Dermis blood vessel endothelial cell (primary cell): ENCODE measurements around the gene NR3C1. TPM values are rescaled to one million over a fixed set of nuclear protein-coding genes. Genes with fewer than 3 reads are reported as not detected.

ENCODE experiments used
- DNase-seq: peaks from one replicate; pipeline ENCODE4 v3.0.0; 2010
- total RNA-seq: library from RNA; depleted of rRNA; stranded (reverse); fragments of >200 nt; gene quantifications from 2 replicates; pipeline ENCODE4 v1.2.3, GENCODE V29; 2014

NR3C1 gene
- total RNA-seq: 19.7 and 21.4 TPM in 2 replicates

DNA sequence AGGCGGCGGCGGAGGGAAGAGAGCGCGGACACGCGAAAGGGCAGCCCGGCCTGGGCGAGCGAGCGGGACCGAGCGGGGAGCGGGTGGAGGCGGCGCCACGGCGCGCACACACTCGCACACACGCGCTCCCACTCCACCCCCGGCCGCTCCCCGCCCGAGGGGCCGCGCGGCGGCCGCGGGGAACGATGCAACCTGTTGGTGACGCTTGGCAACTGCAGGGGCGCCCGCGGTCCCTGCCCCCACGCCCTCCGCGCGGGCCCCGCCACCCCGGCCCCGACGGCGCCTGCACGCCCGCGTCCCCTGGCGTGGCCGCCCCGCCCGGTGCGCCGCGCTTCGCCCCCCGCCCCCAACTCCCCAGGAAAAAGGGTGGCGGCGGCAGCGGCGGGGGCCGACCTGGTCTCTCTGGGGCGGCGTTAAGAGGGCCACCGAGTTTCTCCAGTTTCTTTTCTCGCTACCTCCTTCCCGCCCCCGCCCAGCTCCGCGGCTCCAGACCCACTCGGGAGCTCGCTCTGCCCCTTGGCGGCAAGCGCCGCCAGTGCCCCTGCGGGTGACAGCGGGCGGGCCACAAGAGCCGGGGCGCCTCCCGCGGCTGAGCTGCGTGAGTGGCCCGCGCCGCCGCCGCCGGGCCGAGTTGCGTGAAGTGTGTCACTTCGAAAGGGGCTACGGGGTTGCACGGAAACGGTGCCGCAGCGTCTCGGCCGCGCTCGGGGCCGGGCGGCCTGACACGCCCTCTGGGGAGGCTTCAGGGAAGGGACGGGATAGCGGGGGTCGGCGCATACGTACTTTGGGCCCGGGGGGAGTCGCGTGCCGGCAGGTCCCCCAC, at the start of gene NR3C1:
NR3C1 (minus strand) TSS at position 94 of the 823 bp plus-strand sequence. CDS start 2,847 bp downstream, outside the sequence.
- DNase-seq: peak; percentile 91

DNA sequence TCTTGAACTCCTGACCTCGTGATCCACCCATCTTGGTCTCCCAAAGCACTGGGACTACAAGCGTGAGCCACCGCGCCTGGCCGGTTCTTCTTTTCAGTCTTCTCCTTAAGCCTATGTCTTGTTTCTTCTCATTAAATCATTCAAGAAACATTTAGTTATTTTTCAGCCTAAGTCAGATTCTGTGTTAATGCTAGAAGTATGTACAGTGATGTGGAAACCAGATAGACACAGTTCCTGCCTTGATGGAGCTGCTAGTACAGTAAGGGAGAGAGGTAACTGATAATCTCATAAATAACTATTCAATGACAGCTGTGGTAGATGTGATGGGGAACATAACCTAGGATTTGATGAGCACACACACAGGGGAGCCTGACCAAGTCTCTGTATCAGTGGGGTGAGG, 46.3 kb upstream of the NR3C1 start:
- no peak for DNase-seq

DNA sequence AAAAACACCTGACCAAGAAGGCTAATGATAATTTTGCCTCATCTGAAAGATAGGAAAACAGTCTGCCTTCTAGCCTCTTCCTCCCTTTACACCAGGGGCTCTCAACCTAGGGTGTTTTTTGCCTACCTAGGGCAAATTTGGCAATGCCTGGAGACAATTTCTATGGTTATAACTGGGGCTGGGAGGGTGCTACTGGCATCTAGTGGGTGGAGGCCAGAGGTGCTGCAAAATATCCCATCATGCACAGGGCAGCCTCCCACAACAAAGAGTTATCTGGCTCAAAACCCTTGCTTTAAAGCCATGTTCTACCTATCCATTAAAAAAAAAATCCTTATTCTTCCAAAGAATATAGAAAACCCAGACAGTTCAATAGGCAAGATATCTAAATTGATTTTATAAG, 45.0 kb upstream of the NR3C1 start:
- no peak for DNase-seq

DNA sequence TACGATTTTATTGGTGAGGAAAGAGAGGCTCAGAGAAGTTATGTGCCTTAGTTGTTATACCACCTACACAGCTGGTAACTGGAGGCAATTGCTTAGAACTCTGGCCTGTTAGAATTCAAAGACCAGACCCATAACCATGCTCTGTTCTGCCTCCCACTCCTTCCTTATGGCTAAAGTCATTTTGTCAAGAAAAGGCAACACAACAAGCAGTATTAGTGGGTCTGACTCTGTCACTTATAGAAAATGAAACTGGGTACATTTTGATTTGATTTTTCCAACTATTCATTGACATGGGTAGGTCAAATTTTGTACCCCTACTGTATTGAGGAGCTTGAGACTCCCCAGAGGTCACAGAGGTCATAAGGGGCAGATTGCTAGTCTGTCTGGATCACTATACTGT, 44.5 kb upstream of the NR3C1 start:
- DNase-seq: no peak

DNA sequence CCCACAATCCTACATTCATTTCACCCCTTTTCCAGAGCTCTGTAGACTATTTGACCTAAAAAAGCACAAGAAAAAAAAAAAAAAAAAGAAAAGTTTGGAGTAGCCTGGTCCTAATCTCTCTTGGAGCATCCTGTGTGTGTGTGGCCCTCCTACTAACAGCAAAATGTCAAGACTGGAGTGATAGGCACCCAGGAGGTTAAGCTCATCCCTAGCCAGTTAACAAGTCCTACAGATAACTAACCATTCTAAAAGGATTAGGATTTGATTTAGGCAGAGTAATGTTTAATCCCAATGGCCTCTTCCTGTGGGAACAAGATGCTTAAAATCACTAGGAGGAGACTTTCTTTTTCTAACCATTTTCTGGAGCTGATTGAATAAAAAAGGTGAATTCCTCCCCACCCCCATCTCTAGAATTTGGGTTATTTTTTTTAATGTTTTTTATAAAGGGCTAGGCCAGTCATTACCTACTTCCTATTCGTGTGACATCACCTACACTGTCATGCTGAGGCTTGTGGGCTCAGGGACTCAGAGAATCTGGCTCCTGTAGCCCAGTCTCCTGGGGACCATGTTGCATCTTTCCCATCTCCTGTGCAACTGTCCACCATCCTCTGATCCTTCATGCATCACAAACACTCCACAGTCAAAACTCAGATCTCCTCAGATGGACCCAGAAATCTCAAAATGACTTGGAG, 43.2 kb upstream of the NR3C1 start:
- DNase-seq: no peak

DNA sequence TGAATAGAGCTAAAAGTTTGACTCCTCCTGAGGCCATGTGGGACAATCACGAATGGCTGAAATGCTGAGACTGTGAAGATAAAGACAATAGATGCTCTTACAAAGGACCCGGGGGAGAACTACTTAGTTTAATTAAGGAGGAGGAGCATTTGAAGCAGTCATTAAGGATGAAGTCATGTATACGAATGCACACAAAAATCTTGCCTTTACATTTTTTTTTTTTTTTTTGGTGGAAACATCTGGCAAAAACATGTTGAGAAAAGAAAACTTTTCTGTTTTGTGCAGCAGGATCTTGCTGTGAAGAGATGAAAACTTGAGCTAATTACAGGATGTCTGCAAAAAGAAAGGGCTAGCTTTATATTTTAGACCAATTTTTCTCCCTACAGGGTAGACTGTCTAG, 42.3 kb upstream of the NR3C1 start:
- no peak for DNase-seq

DNA sequence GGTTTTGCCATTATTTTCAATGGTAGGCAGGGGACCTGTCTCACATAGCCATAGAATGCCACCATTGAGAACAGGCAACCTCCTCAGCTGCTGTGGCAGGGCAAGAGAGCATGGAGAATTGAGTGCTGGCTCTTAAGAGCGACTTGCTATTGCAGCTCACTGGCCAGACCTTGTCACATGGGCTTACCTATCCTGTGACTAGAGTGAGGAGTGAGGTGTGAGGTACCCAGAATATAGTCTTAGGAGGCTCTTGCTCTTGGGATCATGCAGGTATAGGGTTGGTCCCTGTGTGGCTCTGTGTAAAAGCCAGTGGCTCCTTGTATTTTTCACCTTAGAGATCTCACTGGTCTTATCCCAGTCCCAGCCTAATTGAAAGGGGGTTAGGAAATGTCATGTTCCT, 39.8 kb upstream of the NR3C1 start:
- DNase-seq: no peak

DNA sequence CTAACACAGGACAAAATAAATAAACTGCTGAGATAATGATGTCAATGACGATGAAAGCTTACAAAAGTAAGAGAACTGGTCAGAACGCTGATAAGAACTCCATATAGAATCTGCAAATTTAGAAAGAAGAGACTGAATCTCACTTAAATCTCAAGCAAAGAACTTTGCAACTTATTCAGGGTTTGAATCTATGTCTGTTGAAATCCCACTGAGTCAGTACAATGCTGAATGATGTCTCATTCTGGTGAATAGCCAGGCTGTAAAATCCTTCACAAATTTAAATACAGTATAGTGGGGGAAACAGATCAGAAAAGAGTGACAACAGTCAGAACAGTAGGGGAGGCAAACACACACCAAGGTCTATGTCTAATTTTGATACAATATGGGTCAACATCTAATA, 38.9 kb upstream of the NR3C1 start:
- no peak for DNase-seq

DNA sequence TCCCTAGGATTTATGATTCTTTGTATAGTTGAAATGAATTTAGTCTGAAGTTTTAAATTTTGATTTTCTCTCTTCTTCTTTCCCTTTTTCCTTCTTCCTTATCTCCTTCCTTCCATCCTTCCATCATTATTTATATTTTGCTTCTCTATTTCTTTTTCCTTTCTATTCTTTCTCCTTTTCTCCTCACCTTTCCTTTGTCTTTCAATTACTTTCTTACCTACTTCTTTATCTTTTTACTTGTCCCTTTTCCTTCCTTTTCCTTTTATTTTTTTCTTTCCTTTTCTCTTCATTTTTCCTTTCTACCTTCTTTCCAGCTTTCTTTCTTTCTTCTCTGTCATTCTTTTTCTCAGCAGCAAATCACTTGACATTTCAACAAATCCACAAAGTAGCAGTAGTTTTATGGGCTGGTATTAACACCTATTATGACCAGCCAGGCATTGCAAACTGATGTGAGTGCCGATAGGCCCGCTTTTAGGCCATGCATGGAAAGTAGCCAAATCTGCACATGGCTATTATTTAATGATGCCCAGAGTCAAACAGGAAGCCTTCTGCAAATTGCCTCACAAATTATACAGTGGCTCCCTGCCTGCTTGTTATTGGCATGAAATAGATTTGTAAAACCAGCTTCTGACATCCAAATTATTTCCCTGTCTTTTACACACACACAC, 37.1 kb upstream of the NR3C1 start:
- peak; percentile 14 for DNase-seq

DNA sequence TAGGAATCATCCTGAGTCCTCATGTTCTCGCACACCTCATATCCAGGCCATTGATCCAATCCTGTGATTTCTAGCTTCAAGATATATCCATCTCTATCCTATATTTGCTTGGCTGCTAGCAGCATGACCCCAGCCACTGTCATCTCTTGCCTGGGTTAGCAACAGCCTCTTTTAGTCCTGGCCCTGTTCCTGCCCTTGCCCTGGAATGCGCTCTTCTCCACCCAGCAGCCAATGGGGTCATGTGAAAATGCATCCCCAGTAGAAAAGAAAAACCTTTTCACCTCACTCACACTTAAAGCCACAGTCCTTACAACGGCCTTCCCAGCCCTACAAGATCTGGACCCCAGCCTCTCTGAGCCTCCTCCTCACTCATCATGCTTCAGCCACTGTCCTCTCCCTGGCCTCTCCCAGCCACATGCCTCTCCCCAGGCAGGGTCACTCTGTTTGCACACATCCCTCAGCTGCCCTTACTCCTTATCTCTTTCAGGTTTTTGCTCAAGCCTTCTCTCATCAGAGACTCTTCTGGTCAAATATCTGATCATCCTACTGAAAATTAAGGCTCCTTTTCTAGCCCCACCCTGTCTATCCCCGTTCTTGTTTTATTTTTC, 34.3 kb upstream of the NR3C1 start:
- no peak for DNase-seq

DNA sequence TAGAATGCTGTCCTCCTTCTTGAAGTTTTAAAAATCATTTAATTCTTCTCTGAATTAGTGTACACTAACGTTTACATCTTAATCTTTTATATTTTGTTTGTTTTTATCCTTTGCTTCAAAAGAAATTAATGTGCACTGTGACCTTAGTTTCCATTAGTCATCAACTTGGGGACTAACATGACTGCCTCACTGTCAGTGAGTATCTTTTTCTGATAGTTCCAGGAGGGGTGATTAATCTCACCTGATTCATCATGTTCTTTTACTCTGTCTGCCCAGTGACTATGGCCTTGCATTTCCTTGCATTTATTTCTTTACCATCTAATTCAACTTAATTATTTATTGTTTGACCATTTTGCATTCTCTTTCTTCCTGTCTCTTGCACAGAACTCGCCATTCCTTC, 33.4 kb upstream of the NR3C1 start:
- DNase-seq: no peak

DNA sequence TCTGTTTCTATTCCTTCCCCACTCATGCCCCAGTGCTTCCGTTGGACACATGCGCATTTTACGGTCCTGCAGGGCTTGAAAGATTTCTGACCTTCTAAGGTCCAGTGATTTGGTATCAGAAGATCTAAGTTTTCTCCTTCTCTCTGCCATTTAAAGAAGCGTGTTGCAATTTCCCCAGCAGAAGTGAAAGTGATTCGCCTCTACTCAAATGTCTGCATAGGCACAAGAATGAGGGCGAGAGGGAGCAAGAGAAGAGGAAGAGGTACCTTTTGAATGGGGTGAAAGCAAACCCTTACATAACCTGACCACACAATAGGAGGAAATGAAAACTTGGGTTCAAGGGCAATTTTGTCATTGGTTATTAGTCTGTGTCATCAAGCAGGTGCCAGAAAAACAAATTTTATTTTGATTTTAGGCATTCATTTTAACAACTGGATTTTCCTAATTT, 31.7 kb upstream of the NR3C1 start:
- no peak for DNase-seq

DNA sequence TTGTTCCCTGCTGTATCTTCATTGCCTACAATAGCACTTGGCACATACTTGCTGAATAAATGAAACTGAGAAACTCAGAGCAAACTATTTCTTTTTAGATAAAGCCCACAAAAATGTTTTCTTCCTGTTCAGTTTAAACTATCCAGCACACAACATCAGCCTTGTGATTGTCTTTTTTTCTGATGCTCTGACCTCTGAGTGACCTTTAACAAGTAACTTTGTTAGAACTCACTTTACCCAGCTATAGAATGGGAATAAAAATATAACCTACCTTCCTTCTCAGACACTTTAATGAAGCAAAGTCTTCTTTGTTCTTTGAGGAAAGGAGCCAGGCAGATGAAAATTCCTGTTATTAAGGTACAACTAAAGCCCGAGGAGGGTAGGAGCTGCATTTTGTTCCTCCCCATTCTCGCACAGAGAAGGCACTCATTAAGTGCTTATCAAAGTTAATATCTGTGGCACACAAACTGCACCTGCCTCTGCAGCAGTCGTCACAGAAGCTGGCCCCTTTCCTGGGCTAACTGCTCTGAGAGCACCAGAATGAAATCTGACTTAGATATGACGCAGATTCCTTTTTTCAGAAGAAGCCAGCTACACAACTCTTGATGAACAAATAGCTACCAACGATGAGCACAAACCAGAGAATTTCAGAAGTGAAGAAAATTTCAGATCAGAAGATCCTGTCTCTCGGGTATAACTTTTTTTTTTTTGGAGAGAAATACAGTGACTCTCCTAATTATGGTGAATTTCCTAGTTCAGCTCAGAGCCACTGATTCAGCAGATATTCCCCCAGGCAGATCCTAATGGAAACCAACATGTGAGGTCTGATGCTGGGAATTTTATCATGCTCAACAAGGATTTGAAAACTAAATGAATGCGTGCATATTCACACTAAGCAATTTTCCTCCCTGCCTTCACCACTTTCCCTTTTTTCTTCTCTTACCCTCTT, 31.0 kb upstream of the NR3C1 start:
- no peak for DNase-seq

DNA sequence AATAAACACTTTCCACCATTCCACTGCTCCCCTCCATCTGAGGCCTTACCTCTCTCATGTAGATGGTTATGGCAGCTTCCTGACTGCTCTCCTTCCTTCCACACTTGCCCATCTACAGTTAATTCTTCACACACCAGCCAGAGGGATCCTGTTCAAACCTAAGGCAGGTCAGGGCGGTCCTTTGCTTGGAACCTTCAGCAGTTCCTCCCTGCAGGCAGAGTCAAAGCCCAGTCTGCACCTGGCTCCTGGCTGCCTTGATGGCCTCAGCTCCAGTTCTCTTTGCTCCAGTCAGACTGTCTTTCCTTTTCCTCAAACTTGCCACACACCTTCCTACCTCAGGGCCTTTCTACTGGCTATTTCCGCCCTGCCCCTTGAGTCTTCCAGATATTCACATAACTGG, 30.2 kb upstream of the NR3C1 start:
- DNase-seq: no peak

DNA sequence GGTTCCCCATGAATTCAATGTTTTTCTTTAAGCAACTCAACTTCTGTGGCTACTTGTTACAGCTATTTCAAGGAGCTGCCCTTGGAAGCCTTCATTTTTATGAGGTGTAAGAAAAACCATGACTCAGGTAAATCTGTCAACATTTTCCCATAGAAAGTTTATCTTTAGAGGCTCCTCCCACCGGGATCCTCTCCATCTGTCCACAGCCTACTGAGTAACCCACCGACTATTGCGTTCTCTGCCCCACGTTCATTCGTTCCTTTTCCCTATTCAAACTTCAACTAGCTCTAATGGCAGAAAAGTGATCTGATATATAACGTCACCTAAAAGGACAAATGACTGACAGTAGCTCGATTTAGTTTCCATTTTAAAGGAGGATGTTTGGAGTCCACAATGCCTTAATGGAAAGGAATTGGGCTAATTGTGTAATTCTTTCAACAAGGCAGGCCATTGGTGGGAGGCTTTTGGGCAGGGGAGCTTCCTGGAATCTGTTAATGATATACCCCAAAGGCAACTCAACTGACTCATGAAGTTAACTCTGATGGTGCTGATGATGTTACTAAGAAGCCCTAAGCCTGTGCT, 29.3 kb upstream of the NR3C1 start:
- DNase-seq: no peak

DNA sequence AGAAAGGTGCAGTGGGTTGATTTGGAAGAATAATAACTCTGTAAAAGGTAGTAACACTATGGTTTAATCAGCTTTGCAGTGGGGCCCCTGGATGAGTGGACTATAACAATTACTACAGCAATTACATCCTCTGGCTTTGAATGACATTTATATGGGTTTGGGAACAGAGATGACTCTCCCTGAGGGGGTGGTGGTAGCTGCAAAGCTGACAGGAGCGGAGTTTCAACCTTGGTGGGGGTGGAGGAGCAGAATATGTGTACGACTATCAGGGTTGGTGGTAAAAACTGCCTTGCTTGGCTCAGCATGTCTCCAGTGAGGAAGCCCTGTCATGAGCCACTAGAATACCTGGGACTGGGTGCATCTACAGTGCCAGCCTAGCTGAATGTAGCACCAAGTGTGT, 28.3 kb upstream of the NR3C1 start:
- DNase-seq: no peak

DNA sequence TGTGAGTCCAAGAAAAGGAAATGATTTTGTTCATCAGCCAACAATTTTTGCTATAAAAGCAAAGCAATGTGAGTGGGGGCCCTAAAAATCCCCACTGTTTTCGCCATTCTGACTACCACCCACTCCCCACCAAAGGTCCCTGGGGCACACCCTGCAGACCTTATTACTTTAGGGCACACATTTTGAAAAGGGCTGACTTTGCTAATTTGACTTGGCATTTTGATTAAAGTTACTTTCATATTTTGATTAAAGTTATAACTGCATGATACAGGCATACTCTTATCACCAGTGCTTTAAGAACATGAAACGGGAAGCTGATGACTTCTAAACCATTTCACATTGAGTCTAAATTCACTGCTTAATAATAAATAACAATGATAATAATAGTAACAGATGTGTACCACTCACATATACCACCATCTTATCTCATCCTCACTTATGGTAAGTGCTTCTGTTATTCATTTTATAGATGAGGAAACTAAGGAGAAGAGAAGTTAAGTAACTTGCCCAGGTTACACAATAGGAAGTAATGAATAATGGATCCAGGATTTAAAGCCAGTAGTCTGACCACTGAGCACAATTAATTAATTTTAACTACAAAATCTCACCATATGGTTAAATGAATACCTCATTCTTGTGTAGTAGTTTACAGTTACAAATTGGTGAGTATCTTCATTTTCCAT, 25.4 kb upstream of the NR3C1 start:
- DNase-seq: no peak

DNA sequence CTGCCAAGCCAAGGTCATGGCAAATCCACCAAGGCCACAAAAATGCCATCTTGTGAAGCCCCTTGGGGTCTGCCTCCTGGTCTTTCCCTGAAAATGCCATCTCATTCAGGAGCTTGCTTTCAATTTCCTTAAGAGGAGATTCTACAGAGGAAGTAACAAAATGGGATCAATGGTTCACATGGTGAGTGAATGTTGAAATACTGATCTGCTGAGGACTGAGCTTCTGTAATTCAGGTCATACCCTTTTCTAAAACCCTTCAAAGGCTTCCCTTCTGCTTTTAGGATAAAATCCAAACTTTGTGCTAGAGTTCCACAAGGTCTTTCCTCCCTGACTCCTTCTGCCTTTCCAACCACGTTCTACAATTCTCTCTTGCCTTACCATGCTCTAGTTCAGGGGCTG, 24.7 kb upstream of the NR3C1 start:
- no peak for DNase-seq

DNA sequence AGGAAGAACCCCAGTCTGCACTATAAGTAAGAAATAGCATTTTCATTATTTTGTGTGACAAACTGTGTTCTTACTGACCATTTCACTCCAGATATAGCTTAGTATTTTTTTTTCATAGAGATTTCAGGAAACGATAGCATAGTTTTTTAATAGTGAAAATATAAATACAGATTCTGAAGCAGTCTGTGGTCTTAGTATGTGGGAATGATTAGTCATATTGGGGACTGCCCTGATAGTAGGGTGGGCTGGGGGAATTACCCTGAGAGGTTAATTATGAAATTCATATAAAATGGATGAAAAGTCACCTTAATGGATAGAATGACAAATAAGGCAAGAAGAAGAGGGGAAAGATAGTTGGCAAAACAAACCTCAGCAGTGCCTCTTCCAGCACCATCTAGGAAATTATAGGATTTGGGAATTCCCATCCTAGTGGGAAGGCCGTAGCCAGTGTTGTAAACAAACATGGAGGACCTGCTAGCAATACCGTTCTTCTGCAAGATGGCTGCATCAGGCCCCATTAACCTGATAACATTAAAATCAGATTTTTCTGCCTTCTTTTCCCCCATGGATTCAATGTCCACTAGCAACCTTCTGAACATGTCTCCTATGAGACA, 23.7 kb upstream of the NR3C1 start:
- no peak for DNase-seq

DNA sequence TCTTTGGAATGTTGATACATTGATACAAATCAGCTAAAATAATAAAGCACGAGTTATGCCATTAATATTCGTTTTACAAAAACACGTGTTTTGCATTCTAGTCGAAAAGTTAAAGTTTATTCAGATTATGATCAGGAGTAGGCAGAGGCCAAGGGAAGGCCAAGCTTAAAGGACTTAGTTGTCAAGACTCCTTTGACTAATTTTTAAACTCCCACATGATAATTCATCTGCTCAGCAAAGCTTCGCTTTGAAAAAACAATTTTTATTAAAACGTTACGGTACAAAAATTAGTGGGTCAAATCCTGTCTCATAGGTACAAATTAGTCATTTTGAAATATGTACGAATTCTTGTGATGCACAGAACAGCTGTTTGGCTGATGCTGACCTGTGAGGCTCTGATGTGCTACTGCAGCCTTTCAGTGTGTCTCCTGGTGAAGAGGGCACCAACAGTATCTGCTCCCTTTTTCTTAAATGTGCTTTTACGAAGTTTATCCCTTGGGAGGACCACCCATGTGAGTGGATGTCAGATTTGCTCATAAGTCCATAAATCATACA, 23.0 kb upstream of the NR3C1 start:
- no peak for DNase-seq
